ENCODE data around the gene CAPN7.

DNA sequence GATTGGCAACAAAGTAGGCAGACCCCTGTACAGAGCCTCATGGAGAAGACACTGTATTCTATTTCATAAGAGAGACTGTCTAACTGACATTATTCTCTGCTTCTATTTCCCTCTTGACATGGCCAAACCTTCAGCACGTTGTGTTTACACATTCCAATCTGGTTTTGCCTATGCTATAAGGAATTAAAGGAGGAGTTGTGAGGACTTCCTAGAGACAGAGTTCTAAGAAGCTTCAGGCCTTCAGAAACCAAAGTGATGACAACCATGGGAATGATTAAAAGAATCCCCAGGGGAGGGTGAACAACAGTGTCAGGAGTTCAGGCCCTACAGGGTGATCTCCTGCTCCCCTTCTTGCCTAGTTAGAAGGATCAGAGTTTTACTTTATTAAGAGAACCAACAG lies 44.9 kb upstream of the CAPN7 start:
- TF ChIP-seq, protein P1, sequence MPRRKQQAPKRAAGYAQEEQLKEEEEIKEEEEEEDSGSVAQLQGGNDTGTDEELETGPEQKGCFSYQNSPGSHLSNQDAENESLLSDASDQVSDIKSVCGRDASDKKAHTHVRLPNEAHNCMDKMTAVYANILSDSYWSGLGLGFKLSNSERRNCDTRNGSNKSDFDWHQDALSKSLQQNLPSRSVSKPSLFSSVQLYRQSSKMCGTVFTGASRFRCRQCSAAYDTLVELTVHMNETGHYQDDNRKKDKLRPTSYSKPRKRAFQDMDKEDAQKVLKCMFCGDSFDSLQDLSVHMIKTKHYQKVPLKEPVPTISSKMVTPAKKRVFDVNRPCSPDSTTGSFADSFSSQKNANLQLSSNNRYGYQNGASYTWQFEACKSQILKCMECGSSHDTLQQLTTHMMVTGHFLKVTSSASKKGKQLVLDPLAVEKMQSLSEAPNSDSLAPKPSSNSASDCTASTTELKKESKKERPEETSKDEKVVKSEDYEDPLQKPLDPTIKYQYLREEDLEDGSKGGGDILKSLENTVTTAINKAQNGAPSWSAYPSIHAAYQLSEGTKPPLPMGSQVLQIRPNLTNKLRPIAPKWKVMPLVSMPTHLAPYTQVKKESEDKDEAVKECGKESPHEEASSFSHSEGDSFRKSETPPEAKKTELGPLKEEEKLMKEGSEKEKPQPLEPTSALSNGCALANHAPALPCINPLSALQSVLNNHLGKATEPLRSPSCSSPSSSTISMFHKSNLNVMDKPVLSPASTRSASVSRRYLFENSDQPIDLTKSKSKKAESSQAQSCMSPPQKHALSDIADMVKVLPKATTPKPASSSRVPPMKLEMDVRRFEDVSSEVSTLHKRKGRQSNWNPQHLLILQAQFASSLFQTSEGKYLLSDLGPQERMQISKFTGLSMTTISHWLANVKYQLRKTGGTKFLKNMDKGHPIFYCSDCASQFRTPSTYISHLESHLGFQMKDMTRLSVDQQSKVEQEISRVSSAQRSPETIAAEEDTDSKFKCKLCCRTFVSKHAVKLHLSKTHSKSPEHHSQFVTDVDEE (CRISPR knock-in tag; IDR thresholded peaks at IDR 0.05): no peak
- TF ChIP-seq ZFP3 (CRISPR knock-in tag; IDR thresholded peaks at IDR 0.05): no peak
- no peak for TF ChIP-seq ZNF8 (CRISPR knock-in tag; IDR thresholded peaks at IDR 0.05)
- no peak for TF ChIP-seq ZFP30 (CRISPR knock-in tag; IDR thresholded peaks at IDR 0.05)
- TF ChIP-seq ZNF70 (CRISPR knock-in tag; IDR thresholded peaks at IDR 0.05): no peak
- TF ChIP-seq, protein P2, sequence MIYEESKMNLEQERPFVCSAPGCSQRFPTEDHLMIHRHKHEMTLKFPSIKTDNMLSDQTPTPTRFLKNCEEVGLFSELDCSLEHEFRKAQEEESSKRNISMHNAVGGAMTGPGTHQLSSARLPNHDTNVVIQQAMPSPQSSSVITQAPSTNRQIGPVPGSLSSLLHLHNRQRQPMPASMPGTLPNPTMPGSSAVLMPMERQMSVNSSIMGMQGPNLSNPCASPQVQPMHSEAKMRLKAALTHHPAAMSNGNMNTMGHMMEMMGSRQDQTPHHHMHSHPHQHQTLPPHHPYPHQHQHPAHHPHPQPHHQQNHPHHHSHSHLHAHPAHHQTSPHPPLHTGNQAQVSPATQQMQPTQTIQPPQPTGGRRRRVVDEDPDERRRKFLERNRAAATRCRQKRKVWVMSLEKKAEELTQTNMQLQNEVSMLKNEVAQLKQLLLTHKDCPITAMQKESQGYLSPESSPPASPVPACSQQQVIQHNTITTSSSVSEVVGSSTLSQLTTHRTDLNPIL (CRISPR knock-in tag; IDR thresholded peaks at IDR 0.05; ENCODE audit: low read depth): no peak
- no peak for TF ChIP-seq RARB (CRISPR knock-in tag; IDR thresholded peaks at IDR 0.05)
- TF ChIP-seq BACH2 (CRISPR knock-in tag; IDR thresholded peaks at IDR 0.05; ENCODE audit: borderline replicate concordance): no peak
- TF ChIP-seq CSDC2 (CRISPR knock-in tag; IDR thresholded peaks at IDR 0.05): no peak
- no peak for TF ChIP-seq ARNTL (CRISPR knock-in tag; IDR thresholded peaks at IDR 0.05; ENCODE audit: borderline replicate concordance, low read depth)
- TF ChIP-seq, protein P3, sequence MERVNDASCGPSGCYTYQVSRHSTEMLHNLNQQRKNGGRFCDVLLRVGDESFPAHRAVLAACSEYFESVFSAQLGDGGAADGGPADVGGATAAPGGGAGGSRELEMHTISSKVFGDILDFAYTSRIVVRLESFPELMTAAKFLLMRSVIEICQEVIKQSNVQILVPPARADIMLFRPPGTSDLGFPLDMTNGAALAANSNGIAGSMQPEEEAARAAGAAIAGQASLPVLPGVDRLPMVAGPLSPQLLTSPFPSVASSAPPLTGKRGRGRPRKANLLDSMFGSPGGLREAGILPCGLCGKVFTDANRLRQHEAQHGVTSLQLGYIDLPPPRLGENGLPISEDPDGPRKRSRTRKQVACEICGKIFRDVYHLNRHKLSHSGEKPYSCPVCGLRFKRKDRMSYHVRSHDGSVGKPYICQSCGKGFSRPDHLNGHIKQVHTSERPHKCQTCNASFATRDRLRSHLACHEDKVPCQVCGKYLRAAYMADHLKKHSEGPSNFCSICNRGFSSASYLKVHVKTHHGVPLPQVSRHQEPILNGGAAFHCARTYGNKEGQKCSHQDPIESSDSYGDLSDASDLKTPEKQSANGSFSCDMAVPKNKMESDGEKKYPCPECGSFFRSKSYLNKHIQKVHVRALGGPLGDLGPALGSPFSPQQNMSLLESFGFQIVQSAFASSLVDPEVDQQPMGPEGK (CRISPR knock-in tag; IDR thresholded peaks at IDR 0.05; ENCODE audit: borderline replicate concordance): no peak
- TF ChIP-seq OSR1 (CRISPR knock-in tag; IDR thresholded peaks at IDR 0.05): no peak
- no peak for TF ChIP-seq ZNF565 (CRISPR knock-in tag; conservative IDR thresholded peaks at IDR 0.05; ENCODE audit: low read depth)
- no peak for TF ChIP-seq PPARA (CRISPR knock-in tag; IDR thresholded peaks at IDR 0.05; ENCODE audit: borderline replicate concordance)

Measured in SK-N-SH treated with all-trans-retinoic acid at 6 μM for 48 hours (cell line).